Endothelial cell of umbilical vein (primary cell): ENCODE results near the gene MAGI3.

Experiments used
- EZH2 ChIP-seq: IDR thresholded peaks from 2 replicates; pipeline ENCODE4 v1.6.1; 2012; ENCODE audit warnings: borderline replicate concordance, low read depth, mild to moderate bottlenecking, moderate library complexity, low read length, inconsistent platforms; ENCODE audit not compliant: severe bottlenecking
- FOS ChIP-seq: IDR thresholded peaks from 2 replicates; pipeline ENCODE4 v1.6.1; 2011; ENCODE audit warnings: mild to moderate bottlenecking, low read length, moderate library complexity, borderline replicate concordance; ENCODE audit not compliant: insufficient read depth
- GATA2 ChIP-seq: IDR thresholded peaks from 2 replicates; pipeline ENCODE4 v1.7.0; 2011; ENCODE audit warnings: low read depth, mild to moderate bottlenecking, moderate library complexity, mixed read lengths, low read length; ENCODE audit not compliant: insufficient read length, insufficient read depth
- JUN ChIP-seq: IDR thresholded peaks from 2 replicates; pipeline ENCODE4 v1.6.1; 2011; ENCODE audit warnings: borderline replicate concordance, low read depth; ENCODE audit not compliant: insufficient read length, insufficient read depth
- MYC ChIP-seq: IDR thresholded peaks from one replicate; pipeline ENCODE4 v1.6.1; 2011; ENCODE audit warnings: mild to moderate bottlenecking, low read depth, low read length
- POLR2A ChIP-seq: IDR thresholded peaks from 2 replicates; pipeline ENCODE4 v1.6.1; 2012; ENCODE audit warnings: low read depth, mild to moderate bottlenecking, control low read depth, low read length
- POLR2AphosphoS5 ChIP-seq: IDR thresholded peaks from 2 replicates; pipeline ENCODE4 v1.6.1; 2012; ENCODE audit warnings: low read depth, mild to moderate bottlenecking, control low read depth, low read length, moderate library complexity; ENCODE audit not compliant: insufficient read depth
- TF ChIP-seq, protein P1 (sequence below): IDR thresholded peaks from 2 replicates; pipeline ENCODE4 v1.6.1; 2011; ENCODE audit not compliant: insufficient read depth, insufficient read length
- TF ChIP-seq, protein P2 (sequence below), 2 donors: IDR thresholded peaks; 1 replicate in 1 of 2; 2 replicates in 1 of 2; pipeline ENCODE4 v1.5.1; 2011; ENCODE audit warnings: low read length in 2 of 2, mild to moderate bottlenecking in 2 of 2, moderate library complexity in 2 of 2, control low read depth in 1 of 2, inconsistent platforms in 1 of 2, low read depth in 1 of 2; ENCODE audit not compliant: insufficient read depth in 1 of 2; ENCODE audit errors: extremely low read depth in 1 of 2

DNA sequence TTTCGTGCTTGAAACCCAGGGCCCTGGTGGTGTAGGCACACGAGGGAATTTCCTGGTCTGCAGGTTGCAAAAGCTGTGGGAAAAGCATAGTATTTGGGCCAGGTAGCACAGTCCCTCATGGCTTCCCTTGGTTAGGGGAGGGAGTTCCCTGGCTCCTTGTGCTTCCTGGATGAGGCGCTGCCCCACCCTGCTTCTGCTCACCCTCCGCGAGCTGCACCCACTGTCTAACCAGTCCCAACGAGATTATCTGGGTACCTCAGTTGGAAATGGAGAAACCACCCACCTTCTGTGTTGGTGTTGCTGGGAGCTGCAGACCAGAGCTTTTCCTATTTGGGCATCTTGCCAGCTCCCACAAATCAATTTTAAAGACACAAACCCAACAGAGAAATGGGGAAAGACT lies 186.0 kb downstream of the MAGI3 start:
- TF ChIP-seq, protein P1, sequence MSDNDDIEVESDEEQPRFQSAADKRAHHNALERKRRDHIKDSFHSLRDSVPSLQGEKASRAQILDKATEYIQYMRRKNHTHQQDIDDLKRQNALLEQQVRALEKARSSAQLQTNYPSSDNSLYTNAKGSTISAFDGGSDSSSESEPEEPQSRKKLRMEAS: no peak
- TF ChIP-seq POLR2A (no peak), POLR2AphosphoS5 (no peak), EZH2 (no peak), JUN (no peak), GATA2 (no peak), FOS (no peak), MYC (no peak)
- TF ChIP-seq, protein P2, sequence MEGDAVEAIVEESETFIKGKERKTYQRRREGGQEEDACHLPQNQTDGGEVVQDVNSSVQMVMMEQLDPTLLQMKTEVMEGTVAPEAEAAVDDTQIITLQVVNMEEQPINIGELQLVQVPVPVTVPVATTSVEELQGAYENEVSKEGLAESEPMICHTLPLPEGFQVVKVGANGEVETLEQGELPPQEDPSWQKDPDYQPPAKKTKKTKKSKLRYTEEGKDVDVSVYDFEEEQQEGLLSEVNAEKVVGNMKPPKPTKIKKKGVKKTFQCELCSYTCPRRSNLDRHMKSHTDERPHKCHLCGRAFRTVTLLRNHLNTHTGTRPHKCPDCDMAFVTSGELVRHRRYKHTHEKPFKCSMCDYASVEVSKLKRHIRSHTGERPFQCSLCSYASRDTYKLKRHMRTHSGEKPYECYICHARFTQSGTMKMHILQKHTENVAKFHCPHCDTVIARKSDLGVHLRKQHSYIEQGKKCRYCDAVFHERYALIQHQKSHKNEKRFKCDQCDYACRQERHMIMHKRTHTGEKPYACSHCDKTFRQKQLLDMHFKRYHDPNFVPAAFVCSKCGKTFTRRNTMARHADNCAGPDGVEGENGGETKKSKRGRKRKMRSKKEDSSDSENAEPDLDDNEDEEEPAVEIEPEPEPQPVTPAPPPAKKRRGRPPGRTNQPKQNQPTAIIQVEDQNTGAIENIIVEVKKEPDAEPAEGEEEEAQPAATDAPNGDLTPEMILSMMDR (IDR thresholded peaks at IDR 0.05; ENCODE audit: extremely low read depth in 1 of 2, insufficient read depth in 1 of 2, low read depth in 1 of 2, low read length in 2 of 2): no peak
